ENCODE results near the gene DAPK3.
A peak's percentile ranks its signal among the peaks of the same experiment; 100 is the strongest.
"Not testable (repeated sequence)": the region's sequence is repeated elsewhere in the genome, so short reads cannot be mapped to it uniquely, and the experiment has no call there.

DAPK3 gene

GRCh38 chr19:3975144-3975543, 4.2 kb upstream of the DAPK3 start:
- Mint-ChIP-seq H3K4me1 (peaks cover 36% of the 10 kb centered on the region), H3K27me3 (no peaks in the 10 kb centered on the region), H3K4me3 (no peak overlapping the region), H3K9me3 (no peaks in the 10 kb centered on the region), H3K36me3 (peaks cover 44% of the 10 kb centered on the region), H3K27ac (no peak overlapping the region)
- no peak for ATAC-seq

GRCh38 chr19:3970313-3970807, 539 bp downstream of the DAPK3 start:
- Mint-ChIP-seq H3K36me3 (peaks cover 24% of the 10 kb centered on the region), H3K9me3 (no peaks in the 10 kb centered on the region), H3K27ac (peak overlapping the region; percentile 71), H3K4me1 (peaks cover 28% of the 10 kb centered on the region), H3K27me3 (no peaks in the 10 kb centered on the region), H3K4me3 (peak overlapping the region; percentile 85)
- ATAC-seq, result no peak

GRCh38 chr19:3969435-3970312, 1.2 kb downstream of the DAPK3 start:
- Mint-ChIP-seq H3K36me3 (peaks cover 30% of the 10 kb centered on the region), H3K27ac (peak overlapping the region; percentile 71), H3K4me3 (peak overlapping the region; percentile 85), H3K9me3 (no peaks in the 10 kb centered on the region), H3K4me1 (peaks cover 28% of the 10 kb centered on the region), H3K27me3 (no peaks in the 10 kb centered on the region)
- ATAC-seq, result no peak

- Mint-ChIP-seq H3K27ac (no peak overlapping the region), H3K9me3 (no peaks in the 10 kb centered on the region), H3K4me1 (peaks cover 28% of the 10 kb centered on the region), H3K27me3 (no peaks in the 10 kb centered on the region), H3K4me3 (no peak overlapping the region), H3K36me3 (peaks cover 33% of the 10 kb centered on the region)
- no peak for ATAC-seq
These were observed 2.1 kb downstream of the DAPK3 start for GRCh38 chr19:3968556-3969434.

GRCh38 chr19:3967983-3968382, 2.9 kb downstream of the DAPK3 start:
- not testable (repeated sequence) for H3K27ac Mint-ChIP-seq, ATAC-seq, H3K4me3 Mint-ChIP-seq, H3K27me3 Mint-ChIP-seq, H3K9me3 Mint-ChIP-seq
- Mint-ChIP-seq H3K36me3 (peaks cover 41% of the 10 kb centered on the region), H3K4me1 (peaks cover 28% of the 10 kb centered on the region)

- Mint-ChIP-seq H3K27ac (no peak overlapping the region), H3K4me3 (no peak overlapping the region), H3K4me1 (peaks cover 26% of the 10 kb centered on the region), H3K9me3 (no peaks in the 10 kb centered on the region), H3K27me3 (no peaks in the 10 kb centered on the region), H3K36me3 (peaks cover 50% of the 10 kb centered on the region)
- no peak for ATAC-seq
These were observed 4.6 kb downstream of the DAPK3 start for GRCh38 chr19:3966051-3967017.

GRCh38 chr19:3964256-3965194, 6.4 kb downstream of the DAPK3 start:
- no peak for ATAC-seq
- H3K9me3 Mint-ChIP-seq, result no peaks in the 10 kb centered on the region

GRCh38 chr19:3963458-3964255, 7.2 kb downstream of the DAPK3 start:
- H3K36me3 Mint-ChIP-seq, result peaks cover 52% of the 10 kb centered on the region
- ATAC-seq, result no peak
- no peak overlapping the region for H3K27ac Mint-ChIP-seq
- peaks cover 7% of the 10 kb centered on the region for H3K4me1 Mint-ChIP-seq
- H3K27me3 Mint-ChIP-seq, result no peaks in the 10 kb centered on the region
- H3K9me3 Mint-ChIP-seq, result no peaks in the 10 kb centered on the region
- H3K4me3 Mint-ChIP-seq, result no peak overlapping the region

More at GRCh38 chr19:3964256-3965194, 6.4 kb downstream of the DAPK3 start:
- peaks cover 59% of the 10 kb centered on the region for H3K36me3 Mint-ChIP-seq
- no peak overlapping the region for H3K4me3 Mint-ChIP-seq
- H3K27me3 Mint-ChIP-seq, result no peaks in the 10 kb centered on the region
- no peak overlapping the region for H3K27ac Mint-ChIP-seq
- H3K4me1 Mint-ChIP-seq, result peaks cover 12% of the 10 kb centered on the region

- H3K27me3 Mint-ChIP-seq, result no peaks in the 10 kb centered on the region
- no peak overlapping the region for H3K4me3 Mint-ChIP-seq
- ATAC-seq, result no peak
These were observed 9.9 kb downstream of the DAPK3 start for GRCh38 chr19:3961007-3961406.

GRCh38 chr19:3959766-3960131, 11.2 kb downstream of the DAPK3 start:
- no peaks in the 10 kb centered on the region for H3K27me3 Mint-ChIP-seq
- H3K27ac Mint-ChIP-seq, result no peak overlapping the region
- H3K9me3 Mint-ChIP-seq, result no peaks in the 10 kb centered on the region
- no peak overlapping the region for H3K4me3 Mint-ChIP-seq
- no peak for ATAC-seq
- H3K4me1 Mint-ChIP-seq, result no peaks in the 10 kb centered on the region
- H3K36me3 Mint-ChIP-seq, result peaks cover 66% of the 10 kb centered on the region

More at GRCh38 chr19:3961007-3961406, 9.9 kb downstream of the DAPK3 start:
- Mint-ChIP-seq H3K9me3 (no peaks in the 10 kb centered on the region), H3K27ac (no peak overlapping the region), H3K4me1 (no peaks in the 10 kb centered on the region), H3K36me3 (peaks cover 59% of the 10 kb centered on the region)

GRCh38 chr19:3958836-3959765, 11.8 kb downstream of the DAPK3 start:
- Mint-ChIP-seq H3K4me3 (no peak overlapping the region), H3K4me1 (no peaks in the 10 kb centered on the region), H3K9me3 (no peaks in the 10 kb centered on the region), H3K27me3 (no peaks in the 10 kb centered on the region), H3K27ac (no peak overlapping the region), H3K36me3 (peaks cover 64% of the 10 kb centered on the region)
- peak; percentile 24 for ATAC-seq

- ATAC-seq, result no peak
- H3K4me1 Mint-ChIP-seq, result peaks cover 20% of the 10 kb centered on the region
- no peak overlapping the region for H3K4me3 Mint-ChIP-seq
- H3K36me3 Mint-ChIP-seq, result peaks cover 41% of the 10 kb centered on the region
- peaks cover 27% of the 10 kb centered on the region for H3K27me3 Mint-ChIP-seq
- no peak overlapping the region for H3K27ac Mint-ChIP-seq
- H3K9me3 Mint-ChIP-seq, result no peaks in the 10 kb centered on the region
These were observed 15.2 kb downstream of the DAPK3 start for GRCh38 chr19:3955688-3956087.

All from stimulated activated memory B cell treated with anti-CD40 and anti-IgM and Interleukin-4, amounts not matched to agents 10 μg/mL and 1 μg/mL and 100 μg/mL, for 72 hours (primary cell).